Measurements from ENCODE around the gene FGF9. TPM values are rescaled to one million over a fixed set of nuclear protein-coding genes. Genes with fewer than 3 reads are reported as not detected.

Gene FGF9
- polyA plus RNA-seq, 1 donor (not counting 4 experiments of a cell fraction or from before 2014, with no cell fraction given): not detected

GRCh38 chr13:21661097-21661909 lies 9.6 kb upstream of the FGF9 start:
- TF ChIP-seq EZH2 (IDR thresholded peaks at IDR 0.05; ENCODE audit: low read length): no peak
- no peak for TF ChIP-seq CTCF (optimal IDR thresholded peaks at IDR 0.05 in 1 of 3, IDR thresholded peaks at IDR 0.05 in 1 of 3, conservative IDR thresholded peaks at IDR 0.05 in 1 of 3; ENCODE audit: extremely low read depth in 1 of 3, insufficient read depth in 2 of 3, low read length in 3 of 3)
- no peak overlapping the region for H3K27ac ChIP-seq (ENCODE audit: control insufficient read depth, insufficient read depth, low read length)
- dilution Hi-C loops (cut with MboI; ENCODE audit: extremely low pct_ligation_motif_present, low sequenced_read_pairs): no loop called here
- H3K9ac ChIP-seq (ENCODE audit: control insufficient read depth, extremely low read depth, insufficient read depth, low read length): no peak overlapping the region
- H3K36me3 ChIP-seq (ENCODE audit: control insufficient read depth in 2 of 2, extremely low read depth in 1 of 2, insufficient read depth in 2 of 2, low read length in 2 of 2): no peaks in the 10 kb centered on the region
- no peak for FAIRE-seq
- no peak overlapping the region for H3K4me2 ChIP-seq (ENCODE audit: control insufficient read depth, extremely low read depth, insufficient read depth, low read depth, low read length)
- peaks cover 10% of the 10 kb centered on the region for H3K4me1 ChIP-seq (ENCODE audit: control insufficient read depth, extremely low read depth, insufficient read depth, low read length)
- H3K9me1 ChIP-seq (ENCODE audit: control insufficient read depth, extremely low read depth, insufficient read depth, low read length): no peaks in the 10 kb centered on the region
- no peak overlapping the region for H3K4me3 ChIP-seq (ENCODE audit: control insufficient read depth in 2 of 3, extremely low read depth in 1 of 3, insufficient read depth in 2 of 3, low read depth in 1 of 3, low read length in 3 of 3)
- no peak overlapping the region for H2AFZ ChIP-seq (ENCODE audit: control insufficient read depth, low read length)
- no peaks in the 10 kb centered on the region for H3K79me2 ChIP-seq (ENCODE audit: control insufficient read depth, insufficient read depth, low read length)
- H3K9me3 ChIP-seq (ENCODE audit: control insufficient read depth, low read depth, low read length): no peaks in the 10 kb centered on the region
- H3K27me3 ChIP-seq (ENCODE audit: control insufficient read depth, extremely low read depth, insufficient read depth, low read length): no peaks in the 10 kb centered on the region
- DNase-seq (ENCODE audit: low read depth, low spot score): no peak
- no peaks in the 10 kb centered on the region for H4K20me1 ChIP-seq (ENCODE audit: control insufficient read depth, extremely low read depth, insufficient read depth, low read length)

GRCh38 chr13:21663197-21663596 lies 7.7 kb upstream of the FGF9 start:
- dilution Hi-C loops (cut with MboI; ENCODE audit: extremely low pct_ligation_motif_present, low sequenced_read_pairs): no loop called here
- Histone ChIP-seq H2AFZ (ENCODE audit: control insufficient read depth, low read length) (no peak overlapping the region), H3K4me3 (ENCODE audit: control insufficient read depth in 2 of 3, extremely low read depth in 1 of 3, insufficient read depth in 2 of 3, low read depth in 1 of 3, low read length in 3 of 3) (no peak overlapping the region), H3K27ac (ENCODE audit: control insufficient read depth, insufficient read depth, low read length) (no peak overlapping the region), H3K9me1 (ENCODE audit: control insufficient read depth, extremely low read depth, insufficient read depth, low read length) (no peaks in the 10 kb centered on the region), H3K4me2 (ENCODE audit: control insufficient read depth, extremely low read depth, insufficient read depth, low read depth, low read length) (no peak overlapping the region), H3K9ac (ENCODE audit: control insufficient read depth, extremely low read depth, insufficient read depth, low read length) (no peak overlapping the region), H3K36me3 (ENCODE audit: control insufficient read depth in 2 of 2, extremely low read depth in 1 of 2, insufficient read depth in 2 of 2, low read length in 2 of 2) (no peaks in the 10 kb centered on the region), H3K27me3 (ENCODE audit: control insufficient read depth, extremely low read depth, insufficient read depth, low read length) (no peaks in the 10 kb centered on the region), H4K20me1 (ENCODE audit: control insufficient read depth, extremely low read depth, insufficient read depth, low read length) (no peaks in the 10 kb centered on the region), H3K9me3 (ENCODE audit: control insufficient read depth, low read depth, low read length) (no peaks in the 10 kb centered on the region), H3K79me2 (ENCODE audit: control insufficient read depth, insufficient read depth, low read length) (no peaks in the 10 kb centered on the region), H3K4me1 (ENCODE audit: control insufficient read depth, extremely low read depth, insufficient read depth, low read length) (no peaks in the 10 kb centered on the region)
- no peak for FAIRE-seq
- TF ChIP-seq EZH2 (IDR thresholded peaks at IDR 0.05; ENCODE audit: low read length) (no peak), CTCF (optimal IDR thresholded peaks at IDR 0.05 in 1 of 3, IDR thresholded peaks at IDR 0.05 in 1 of 3, conservative IDR thresholded peaks at IDR 0.05 in 1 of 3; ENCODE audit: extremely low read depth in 1 of 3, insufficient read depth in 2 of 3, low read length in 3 of 3) (no peak)
- no peak for DNase-seq (ENCODE audit: low read depth, low spot score)
